B cell (primary cell): ENCODE measurements around the gene LRRC7.

Experiments used
- EZH2 ChIP-seq: IDR thresholded peaks from 2 replicates; pipeline ENCODE4 v1.6.1; 2012; ENCODE audit warnings: borderline replicate concordance, low read depth, mild to moderate bottlenecking, moderate library complexity, low read length; ENCODE audit not compliant: insufficient read depth, poor library complexity, severe bottlenecking
- TF ChIP-seq, protein P1 (sequence below): fragments of 200-600 bp; IDR thresholded peaks from one replicate; pipeline ENCODE4 v1.8.0; 2022; ENCODE audit warnings: antibody characterized with exemption, mild to moderate bottlenecking

DNA sequence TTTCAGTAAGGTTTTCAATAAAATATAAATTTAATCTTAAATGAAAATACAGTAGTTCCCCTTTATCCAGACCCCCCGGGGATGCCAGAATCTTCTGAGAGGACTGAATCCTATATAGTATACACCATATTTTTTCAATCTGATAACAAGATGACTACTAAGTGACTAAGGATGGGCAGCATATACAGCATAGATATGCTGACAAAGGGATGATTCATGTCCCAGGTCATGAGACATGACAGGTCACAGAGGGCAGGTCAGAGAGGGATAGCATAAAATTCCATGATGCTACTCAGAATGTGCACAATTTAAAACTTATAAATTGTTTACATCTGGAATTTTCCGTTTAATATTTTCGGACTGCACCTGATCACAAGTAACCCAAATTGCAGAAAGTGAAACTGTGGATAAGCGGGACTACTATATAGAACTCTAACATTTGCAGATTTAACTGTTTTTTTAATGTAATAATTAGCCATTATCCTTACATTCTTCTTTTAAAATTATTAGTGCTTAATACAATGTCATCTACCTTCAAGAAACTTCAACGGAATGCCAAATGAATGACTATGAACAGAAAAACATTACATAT lies 588.9 kb downstream of the LRRC7 start:
- TF ChIP-seq, protein P1, sequence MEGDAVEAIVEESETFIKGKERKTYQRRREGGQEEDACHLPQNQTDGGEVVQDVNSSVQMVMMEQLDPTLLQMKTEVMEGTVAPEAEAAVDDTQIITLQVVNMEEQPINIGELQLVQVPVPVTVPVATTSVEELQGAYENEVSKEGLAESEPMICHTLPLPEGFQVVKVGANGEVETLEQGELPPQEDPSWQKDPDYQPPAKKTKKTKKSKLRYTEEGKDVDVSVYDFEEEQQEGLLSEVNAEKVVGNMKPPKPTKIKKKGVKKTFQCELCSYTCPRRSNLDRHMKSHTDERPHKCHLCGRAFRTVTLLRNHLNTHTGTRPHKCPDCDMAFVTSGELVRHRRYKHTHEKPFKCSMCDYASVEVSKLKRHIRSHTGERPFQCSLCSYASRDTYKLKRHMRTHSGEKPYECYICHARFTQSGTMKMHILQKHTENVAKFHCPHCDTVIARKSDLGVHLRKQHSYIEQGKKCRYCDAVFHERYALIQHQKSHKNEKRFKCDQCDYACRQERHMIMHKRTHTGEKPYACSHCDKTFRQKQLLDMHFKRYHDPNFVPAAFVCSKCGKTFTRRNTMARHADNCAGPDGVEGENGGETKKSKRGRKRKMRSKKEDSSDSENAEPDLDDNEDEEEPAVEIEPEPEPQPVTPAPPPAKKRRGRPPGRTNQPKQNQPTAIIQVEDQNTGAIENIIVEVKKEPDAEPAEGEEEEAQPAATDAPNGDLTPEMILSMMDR, result no peak
- no peak for TF ChIP-seq EZH2
